ENCODE data around the gene CBY2.

Gene CBY2

DNA sequence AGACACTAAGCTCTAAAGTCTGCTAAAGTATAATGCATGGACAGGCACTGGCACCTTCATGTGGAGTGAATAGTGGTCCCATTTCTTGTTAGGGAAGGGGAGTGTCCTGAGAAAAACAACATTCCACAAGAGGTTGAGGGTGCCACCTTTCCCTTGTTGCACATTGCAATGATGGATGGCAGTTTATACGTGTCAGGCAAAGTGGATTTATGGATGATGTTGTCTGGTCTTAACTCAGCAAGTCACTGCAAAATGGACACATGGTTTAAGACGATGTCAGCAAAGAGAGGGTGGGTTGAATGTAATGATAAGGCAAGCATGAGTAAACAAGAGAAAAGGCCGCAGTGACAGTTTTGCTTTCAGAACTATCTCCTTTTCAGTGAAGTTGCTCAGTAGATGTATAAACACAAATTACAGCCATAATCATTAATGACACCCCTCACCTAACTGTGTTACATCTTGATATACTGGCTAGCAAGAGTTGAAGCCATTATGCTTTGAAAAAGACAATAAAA, 19.6 kb upstream of the CBY2 start:
- H3K27me3 ChIP-seq (ENCODE audit: control insufficient read depth, insufficient read depth, low read length) = peaks cover 2% of the 10 kb centered on the region
- H3K36me3 ChIP-seq (ENCODE audit: control insufficient read depth, insufficient read depth, low read length) = no peaks in the 10 kb centered on the region
- H3K9ac ChIP-seq (ENCODE audit: low read length) = no peak overlapping the region
- H3K27ac ChIP-seq (ENCODE audit: low read depth, low read length) = no peak overlapping the region
- H3K4me1 ChIP-seq (ENCODE audit: control insufficient read depth, insufficient read depth, low read length) = no peaks in the 10 kb centered on the region
- no peak overlapping the region for H3K4me3 ChIP-seq (ENCODE audit: low read length)

DNA sequence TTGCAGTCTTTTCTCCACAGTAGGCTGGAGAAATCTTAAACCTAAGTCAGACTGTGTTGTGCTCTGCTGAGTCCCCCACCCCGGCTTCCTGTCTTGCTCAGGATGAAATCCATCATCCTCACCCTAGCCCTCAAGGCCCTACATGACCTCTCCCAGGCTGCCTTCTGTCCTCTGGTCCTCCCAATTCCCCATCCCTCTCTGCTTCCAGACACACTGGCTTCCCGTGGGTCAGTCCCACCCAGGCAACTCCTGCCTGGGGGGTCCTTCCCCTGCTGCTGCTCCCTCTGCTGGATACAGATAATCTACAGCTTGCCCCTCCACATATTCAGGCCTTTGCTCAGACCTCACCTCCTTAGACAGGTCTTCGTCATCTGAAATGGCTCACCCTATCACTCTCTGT, 18.4 kb upstream of the CBY2 start:
- no peaks in the 10 kb centered on the region for H3K36me3 ChIP-seq (ENCODE audit: control insufficient read depth, insufficient read depth, low read length)
- no peak overlapping the region for H3K27ac ChIP-seq (ENCODE audit: low read depth, low read length)
- no peaks in the 10 kb centered on the region for H3K4me1 ChIP-seq (ENCODE audit: control insufficient read depth, insufficient read depth, low read length)
- H3K27me3 ChIP-seq (ENCODE audit: control insufficient read depth, insufficient read depth, low read length) = peaks cover 2% of the 10 kb centered on the region
- H3K4me3 ChIP-seq (ENCODE audit: low read length) = no peak overlapping the region
- no peak overlapping the region for H3K9ac ChIP-seq (ENCODE audit: low read length)

DNA sequence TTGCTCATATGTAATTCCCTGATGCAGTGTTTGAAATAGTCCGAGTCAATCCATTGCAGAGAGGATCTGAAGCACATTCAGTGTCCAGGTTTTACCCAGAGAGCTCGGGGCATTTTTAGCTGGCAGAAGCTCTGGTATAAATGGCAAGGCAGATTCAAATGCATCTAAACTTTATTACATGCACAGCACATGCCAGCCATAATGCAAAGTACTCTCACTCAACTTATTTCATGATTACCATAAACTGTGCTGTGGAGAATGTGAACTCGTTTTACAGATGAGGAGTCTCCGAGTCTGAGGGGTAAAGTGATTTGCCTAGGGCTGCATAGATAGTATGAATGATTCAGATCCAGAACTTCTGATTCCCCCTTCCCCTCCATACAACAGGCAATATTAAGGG, 13.5 kb upstream of the CBY2 start:
- Histone ChIP-seq H3K27me3 (ENCODE audit: control insufficient read depth, insufficient read depth, low read length) (no peaks in the 10 kb centered on the region), H3K27ac (ENCODE audit: low read depth, low read length) (no peak overlapping the region), H3K9ac (ENCODE audit: low read length) (no peak overlapping the region), H3K4me3 (ENCODE audit: low read length) (no peak overlapping the region), H3K36me3 (ENCODE audit: control insufficient read depth, insufficient read depth, low read length) (no peaks in the 10 kb centered on the region), H3K4me1 (ENCODE audit: control insufficient read depth, insufficient read depth, low read length) (no peaks in the 10 kb centered on the region)

GRCh38 chr13:45690636-45691035, 11.5 kb upstream of the CBY2 start:
- Histone ChIP-seq H3K36me3 (ENCODE audit: control insufficient read depth, insufficient read depth, low read length) (no peaks in the 10 kb centered on the region), H3K9ac (ENCODE audit: low read length) (no peak overlapping the region), H3K27me3 (ENCODE audit: control insufficient read depth, insufficient read depth, low read length) (no peaks in the 10 kb centered on the region), H3K4me3 (ENCODE audit: low read length) (no peak overlapping the region), H3K4me1 (ENCODE audit: control insufficient read depth, insufficient read depth, low read length) (no peaks in the 10 kb centered on the region), H3K27ac (ENCODE audit: low read depth, low read length) (no peak overlapping the region)

DNA sequence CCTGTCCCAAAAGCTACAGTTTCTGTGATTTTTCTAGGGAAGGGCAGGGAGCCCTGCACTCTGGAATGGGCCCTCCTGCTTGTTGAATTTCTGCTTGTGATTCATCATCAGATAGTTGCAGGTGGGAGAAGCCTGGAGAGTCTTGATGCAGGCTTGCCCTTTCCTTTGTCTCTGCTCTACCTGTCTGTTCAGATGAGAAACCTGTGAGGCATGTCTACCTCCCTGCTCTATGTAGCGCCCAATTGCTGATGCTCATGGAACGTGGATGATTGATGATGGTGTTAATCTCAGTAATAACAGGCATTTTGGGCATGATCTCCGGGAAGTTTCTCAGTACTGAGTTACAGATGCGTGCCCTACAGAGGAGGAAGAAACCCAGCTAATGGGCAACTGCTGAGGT, 10.9 kb upstream of the CBY2 start:
- no peak overlapping the region for H3K4me3 ChIP-seq (ENCODE audit: low read length)
- no peak overlapping the region for H3K9ac ChIP-seq (ENCODE audit: low read length)
- H3K36me3 ChIP-seq (ENCODE audit: control insufficient read depth, insufficient read depth, low read length) = no peaks in the 10 kb centered on the region
- no peaks in the 10 kb centered on the region for H3K4me1 ChIP-seq (ENCODE audit: control insufficient read depth, insufficient read depth, low read length)
- H3K27me3 ChIP-seq (ENCODE audit: control insufficient read depth, insufficient read depth, low read length) = no peaks in the 10 kb centered on the region
- H3K27ac ChIP-seq (ENCODE audit: low read depth, low read length) = no peak overlapping the region

DNA sequence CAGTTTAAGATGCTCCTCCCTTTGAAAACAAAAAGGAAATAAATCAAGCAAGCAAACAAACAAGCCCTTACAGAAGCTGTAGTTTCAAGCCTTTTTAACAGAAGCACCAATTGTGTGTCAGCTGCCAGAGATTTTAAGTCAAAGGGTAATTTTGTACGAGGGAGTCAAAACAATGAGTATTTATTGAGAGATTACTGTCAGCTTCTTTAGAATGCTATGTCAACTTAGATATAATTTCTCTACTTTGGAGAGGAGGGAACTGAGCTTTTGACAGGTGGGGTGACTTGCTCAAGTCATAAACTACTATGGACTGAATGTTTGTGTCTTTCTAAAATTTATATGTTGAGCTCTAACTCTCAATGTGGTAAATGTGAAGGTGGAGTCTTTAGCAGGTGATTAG, 10.5 kb upstream of the CBY2 start:
- Histone ChIP-seq H3K4me1 (ENCODE audit: control insufficient read depth, insufficient read depth, low read length) (no peaks in the 10 kb centered on the region), H3K9ac (ENCODE audit: low read length) (no peak overlapping the region), H3K27ac (ENCODE audit: low read depth, low read length) (no peak overlapping the region), H3K27me3 (ENCODE audit: control insufficient read depth, insufficient read depth, low read length) (no peaks in the 10 kb centered on the region), H3K4me3 (ENCODE audit: low read length) (no peak overlapping the region), H3K36me3 (ENCODE audit: control insufficient read depth, insufficient read depth, low read length) (no peaks in the 10 kb centered on the region)

GRCh38 chr13:45695198-45695730, 6.9 kb upstream of the CBY2 start:
- Histone ChIP-seq H3K27ac (ENCODE audit: low read depth, low read length) (no peak overlapping the region), H3K4me3 (ENCODE audit: low read length) (no peak overlapping the region), H3K4me1 (ENCODE audit: control insufficient read depth, insufficient read depth, low read length) (no peaks in the 10 kb centered on the region), H3K36me3 (ENCODE audit: control insufficient read depth, insufficient read depth, low read length) (no peaks in the 10 kb centered on the region), H3K27me3 (ENCODE audit: control insufficient read depth, insufficient read depth, low read length) (no peaks in the 10 kb centered on the region), H3K9ac (ENCODE audit: low read length) (no peak overlapping the region)

DNA sequence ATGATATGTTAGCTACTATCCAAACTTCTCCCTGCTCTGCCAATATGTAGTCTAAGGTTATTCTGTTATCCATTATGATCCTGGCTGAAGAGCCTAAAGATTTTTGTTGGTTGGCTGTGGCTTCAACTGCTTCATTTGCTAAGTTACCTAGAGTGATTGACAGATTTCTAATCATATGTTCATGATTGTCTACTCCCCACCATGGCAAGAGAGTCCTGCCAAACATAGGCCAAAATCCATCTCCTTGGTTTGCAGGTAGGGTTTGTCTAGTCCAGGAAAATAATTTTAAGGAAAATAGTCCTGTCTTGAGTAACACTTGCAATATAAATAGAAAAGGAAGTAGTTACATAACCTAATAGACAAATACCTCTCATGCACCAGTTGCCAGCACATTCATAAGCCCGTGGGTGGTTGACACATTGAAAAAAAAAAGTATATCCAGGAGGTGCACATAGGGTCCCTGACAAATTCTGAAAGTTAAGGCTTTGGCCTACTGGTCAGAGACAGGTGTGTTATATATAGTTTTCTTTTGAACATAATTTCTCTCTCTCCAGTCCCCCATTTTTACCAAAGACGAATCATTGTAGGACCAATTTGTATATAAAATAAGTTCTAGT, 5.4 kb upstream of the CBY2 start:
- H3K9ac ChIP-seq (ENCODE audit: low read length) = no peak overlapping the region
- H3K36me3 ChIP-seq (ENCODE audit: control insufficient read depth, insufficient read depth, low read length) = no peaks in the 10 kb centered on the region
- H3K4me3 ChIP-seq (ENCODE audit: low read length) = no peak overlapping the region
- no peaks in the 10 kb centered on the region for H3K4me1 ChIP-seq (ENCODE audit: control insufficient read depth, insufficient read depth, low read length)
- no peaks in the 10 kb centered on the region for H3K27me3 ChIP-seq (ENCODE audit: control insufficient read depth, insufficient read depth, low read length)
- H3K27ac ChIP-seq (ENCODE audit: low read depth, low read length) = no peak overlapping the region

DNA sequence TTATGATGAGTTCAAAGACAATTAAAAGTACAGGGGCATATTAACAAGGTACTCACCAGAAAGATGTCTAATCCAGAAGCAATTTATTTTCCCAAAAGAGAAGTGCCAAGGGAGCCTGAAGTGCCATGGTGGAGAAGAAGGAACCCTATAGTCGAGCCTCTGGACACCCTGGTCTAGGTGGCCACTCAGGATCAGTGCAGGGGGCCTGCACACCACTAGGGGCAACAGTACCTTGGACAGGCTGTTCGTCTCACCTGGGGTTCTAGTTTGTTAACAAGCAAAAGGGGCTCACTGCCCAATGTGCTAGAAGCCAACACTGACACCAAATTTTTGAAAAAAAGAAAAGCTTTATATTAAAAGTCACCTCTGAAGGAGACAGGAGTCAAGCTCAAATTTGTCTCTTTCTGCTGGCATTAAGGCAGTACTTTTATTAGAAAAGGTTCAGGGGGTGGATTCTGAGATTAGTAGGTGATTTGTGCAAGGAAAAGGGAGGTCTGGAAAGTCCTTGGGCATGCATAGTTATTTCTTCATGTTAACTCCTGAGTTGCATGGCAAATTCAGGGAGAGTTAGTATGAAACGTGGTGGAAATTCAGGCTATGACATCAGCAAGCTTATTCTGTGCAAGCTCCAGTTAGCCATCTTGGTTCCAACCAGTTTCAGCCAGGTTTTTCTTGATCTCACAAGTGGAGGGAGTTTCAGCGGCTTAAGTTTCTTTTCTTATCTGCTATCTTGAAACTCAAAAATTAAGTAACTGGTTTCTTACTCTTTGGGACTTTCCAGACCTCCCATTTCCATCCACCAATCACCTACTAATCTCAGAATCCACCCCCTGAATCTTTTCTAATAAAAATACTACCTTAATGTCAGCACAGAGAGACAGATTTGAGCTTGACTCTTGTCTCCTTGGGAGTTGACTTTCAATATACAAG, 884 bp upstream of the CBY2 start:
- no peak overlapping the region for H3K27ac ChIP-seq (ENCODE audit: low read depth, low read length)
- H3K27me3 ChIP-seq (ENCODE audit: control insufficient read depth, insufficient read depth, low read length) = no peaks in the 10 kb centered on the region
- no peak overlapping the region for H3K4me3 ChIP-seq (ENCODE audit: low read length)
- H3K9ac ChIP-seq (ENCODE audit: low read length) = no peak overlapping the region
- no peaks in the 10 kb centered on the region for H3K4me1 ChIP-seq (ENCODE audit: control insufficient read depth, insufficient read depth, low read length)
- H3K36me3 ChIP-seq (ENCODE audit: control insufficient read depth, insufficient read depth, low read length) = no peaks in the 10 kb centered on the region

DNA sequence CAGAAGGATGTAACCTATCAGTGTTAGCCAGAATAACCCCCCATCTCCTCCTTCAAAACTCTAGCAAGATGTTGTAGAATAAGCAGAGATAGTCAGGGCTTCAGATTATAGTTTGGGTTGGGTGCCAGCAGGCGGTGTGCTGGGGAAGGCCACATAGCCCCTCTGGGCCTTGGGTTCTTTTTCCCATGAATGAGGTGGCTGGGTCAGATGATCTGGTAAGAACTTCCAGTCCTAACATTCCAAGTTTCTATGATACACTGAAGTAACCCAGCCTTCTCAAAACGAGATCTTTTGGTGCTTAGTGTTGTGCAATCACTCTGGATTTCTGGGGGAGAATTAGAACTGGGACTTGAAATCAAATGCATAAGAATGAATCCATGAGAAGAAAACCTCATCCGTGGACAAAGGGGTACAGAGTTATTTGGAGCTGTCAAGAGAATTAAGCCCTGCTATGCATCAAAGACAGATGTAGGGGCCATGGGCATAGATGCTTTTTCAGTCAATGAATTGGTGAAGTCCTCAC, 810 bp downstream of the CBY2 start:
- Histone ChIP-seq H3K27me3 (ENCODE audit: control insufficient read depth, insufficient read depth, low read length) (no peaks in the 10 kb centered on the region), H3K9ac (ENCODE audit: low read length) (no peak overlapping the region), H3K4me1 (ENCODE audit: control insufficient read depth, insufficient read depth, low read length) (no peaks in the 10 kb centered on the region), H3K36me3 (ENCODE audit: control insufficient read depth, insufficient read depth, low read length) (no peaks in the 10 kb centered on the region), H3K27ac (ENCODE audit: low read depth, low read length) (no peak overlapping the region), H3K4me3 (ENCODE audit: low read length) (no peak overlapping the region)

DNA sequence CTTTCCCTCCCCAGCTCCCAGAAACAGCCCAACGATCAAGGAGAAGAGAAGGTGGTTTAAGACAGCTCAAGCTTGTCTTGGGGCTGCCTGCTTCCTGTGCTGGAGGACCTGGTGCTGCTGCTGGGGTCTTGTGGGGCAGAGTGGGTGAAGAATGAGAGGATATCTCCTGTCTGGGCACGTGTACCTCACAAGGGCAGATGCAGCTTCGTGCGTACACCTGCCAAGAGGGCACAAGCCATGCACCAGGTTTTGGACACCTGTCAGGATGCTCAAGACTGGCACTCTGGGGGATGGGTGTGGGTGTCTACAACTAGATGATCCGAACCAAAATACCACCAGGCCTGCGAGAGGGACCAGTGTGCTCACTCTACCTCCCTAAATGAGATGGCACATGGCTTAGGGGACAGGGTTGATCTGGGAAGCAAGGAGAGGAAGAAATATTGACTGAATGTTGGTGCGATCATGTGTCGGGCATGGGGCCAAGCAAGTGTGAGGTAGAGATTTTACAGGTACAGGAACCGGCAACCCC, 2.2 kb downstream of the CBY2 start:
- Histone ChIP-seq H3K4me3 (ENCODE audit: low read length) (no peak overlapping the region), H3K36me3 (ENCODE audit: control insufficient read depth, insufficient read depth, low read length) (no peaks in the 10 kb centered on the region), H3K9ac (ENCODE audit: low read length) (no peak overlapping the region), H3K27me3 (ENCODE audit: control insufficient read depth, insufficient read depth, low read length) (no peaks in the 10 kb centered on the region), H3K27ac (ENCODE audit: low read depth, low read length) (no peak overlapping the region), H3K4me1 (ENCODE audit: control insufficient read depth, insufficient read depth, low read length) (no peaks in the 10 kb centered on the region)

Data from rectal smooth muscle tissue (tissue), 1 donor.